Mesodermal cell (in vitro differentiated cells): Measurements from ENCODE around the gene GPATCH1.

Experiments
- H3K27ac ChIP-seq: 2 replicates; pipeline ENCODE4 v1.7.0; 2013; ENCODE audit warnings: mild to moderate bottlenecking, low read depth, low read length, moderate library complexity; ENCODE audit not compliant: severe bottlenecking
- H3K36me3 ChIP-seq: 2 replicates; pipeline ENCODE4 v1.7.1; 2013; ENCODE audit warnings: mild to moderate bottlenecking, low read length, moderate library complexity; ENCODE audit not compliant: control insufficient read depth, insufficient read depth
- H3K4me1 ChIP-seq: one replicate; pipeline ENCODE4 v1.7.1; 2013; ENCODE audit warnings: mild to moderate bottlenecking, low read length; ENCODE audit not compliant: insufficient read depth, control insufficient read depth, poor library complexity, severe bottlenecking
- H3K4me3 ChIP-seq: 2 replicates; pipeline ENCODE4 v1.7.0; 2013; ENCODE audit warnings: low read length, control low read depth, mild to moderate bottlenecking; ENCODE audit not compliant: insufficient read depth, poor library complexity, severe bottlenecking; ENCODE audit errors: extremely low read depth
- H3K9me3 ChIP-seq: 2 replicates; pipeline ENCODE4 v1.7.1; 2013; ENCODE audit warnings: mild to moderate bottlenecking, low read length, moderate library complexity; ENCODE audit not compliant: control insufficient read depth
- WGBS, 2 experiments: methylation state at CpG; one replicate each; pipeline ENCODE4 v1.1.5; 2013; ENCODE audit warnings: missing lambda C conversion rate in 2 of 2; ENCODE audit not compliant: insufficient coverage in 2 of 2; 5-methylcytosine and 5-hydroxymethylcytosine counted together

The GPATCH1 gene

GRCh38 chr19:33175156-33175782, 94.3 kb downstream of the GPATCH1 start:
- WGBS, 2 experiments: 90 to 94% methylated on average over 9 to 10 of the region's 10 CpGs
- H3K4me1 ChIP-seq: peaks cover 7% of the 10 kb centered on the region
- H3K9me3 ChIP-seq: no peaks in the 10 kb centered on the region
- H3K27ac ChIP-seq: no peak overlapping the region
- H3K4me3 ChIP-seq: peak overlapping the region; percentile 80
- no peaks in the 10 kb centered on the region for H3K36me3 ChIP-seq

- H3K4me1 ChIP-seq: peaks cover 7% of the 10 kb centered on the region
- H3K27ac ChIP-seq: peak overlapping the region; percentile 85
- WGBS, 2 experiments: 16 to 28% methylated on average over 20 to 25 of the region's 25 CpGs
- peak overlapping the region; percentile 80 for H3K4me3 ChIP-seq
- no peaks in the 10 kb centered on the region for H3K9me3 ChIP-seq
- no peaks in the 10 kb centered on the region for H3K36me3 ChIP-seq
Observed at GRCh38 chr19:33175886-33176669, 95.1 kb downstream of the GPATCH1 start.

- peaks cover 7% of the 10 kb centered on the region for H3K4me1 ChIP-seq
- WGBS, 2 experiments: 0% methylated on average over 56 to 59 of the region's 65 CpGs
- no peaks in the 10 kb centered on the region for H3K36me3 ChIP-seq
- no peaks in the 10 kb centered on the region for H3K9me3 ChIP-seq
- H3K4me3 ChIP-seq: peak overlapping the region; percentile 80
- peak overlapping the region; percentile 90 for H3K27ac ChIP-seq
Observed at GRCh38 chr19:33176670-33177416, 95.9 kb downstream of the GPATCH1 start.

- Histone ChIP-seq H3K27ac (peak overlapping the region; percentile 90), H3K4me1 (peaks cover 7% of the 10 kb centered on the region), H3K4me3 (peak overlapping the region; percentile 80), H3K36me3 (no peaks in the 10 kb centered on the region), H3K9me3 (no peaks in the 10 kb centered on the region)
- WGBS, 2 experiments: 1 to 2% methylated on average over 34 to 38 of the region's 38 CpGs
Observed at GRCh38 chr19:33177417-33177979, 96.5 kb downstream of the GPATCH1 start.
